Activated naive CD4-positive, alpha-beta T cell treated with anti-CD3 and anti-CD28 coated beads for 36 hours (primary cell): ENCODE data around the gene DNAJC11. TPM values are rescaled to one million over a fixed set of nuclear protein-coding genes. Genes with fewer than 3 reads are reported as not detected.
"Not testable (repeated sequence)": the region's sequence is repeated elsewhere in the genome, so short reads cannot be mapped to it uniquely, and the experiment has no call there.

Experiments used
- CTCF ChIA-PET: fragments of 350-600 bp; sonication (Branson Sonifier 250); formaldehyde crosslinking; loops from one replicate; lab custom pipeline; 2021; ENCODE audit warnings: antibody characterized with exemption; lab: Charles Lee
- DNase-seq: peaks from one replicate; pipeline ENCODE4 v3.0.0-alpha.2; 2020
- H3K27ac Mint-ChIP-seq: one replicate; pipeline ENCODE4 v1.8.0; 2021; ENCODE audit warnings: mild to moderate bottlenecking, mixed read lengths
- H3K27me3 Mint-ChIP-seq: one replicate; pipeline ENCODE4 v1.8.0; 2021; ENCODE audit warnings: low read depth, mixed read lengths
- H3K36me3 Mint-ChIP-seq: one replicate; pipeline ENCODE4 v1.8.0; 2021; ENCODE audit warnings: low read depth, mixed read lengths
- H3K4me1 Mint-ChIP-seq: one replicate; pipeline ENCODE4 v1.8.0; 2021; ENCODE audit warnings: low read depth, mixed read lengths
- H3K4me3 Mint-ChIP-seq: one replicate; pipeline ENCODE4 v1.8.0; 2021; ENCODE audit warnings: mild to moderate bottlenecking, moderate library complexity, mixed read lengths
- H3K9me3 Mint-ChIP-seq: one replicate; pipeline ENCODE4 v1.8.0; 2021; ENCODE audit warnings: mixed read lengths
- intact Hi-C: fragments of 100-400 bp; cut with micrococcal nuclease; formaldehyde crosslinking; loops from one replicate; pipeline ENCODE4 v1.15.1; 2023
- total RNA-seq, 2 experiments: library from RNA; stranded (reverse); gene quantifications; one replicate each; pipeline ENCODE4 v1.2.3, GENCODE V29; 2021

DNAJC11 gene
- total RNA-seq, 2 experiments from 2014 or later: 31.6 to 32.5 TPM

- Mint-ChIP-seq H3K36me3 (peaks cover 21% of the 10 kb centered on the region), H3K4me1 (peaks cover 1% of the 10 kb centered on the region), H3K4me3 (no peak overlapping the region), H3K27ac (no peak overlapping the region), H3K9me3 (no peaks in the 10 kb centered on the region), H3K27me3 (no peaks in the 10 kb centered on the region)
- CTCF ChIA-PET: no interaction called here
- intact Hi-C loops: no loop called here
- no peak for DNase-seq
Observed at GRCh38 chr1:6668503-6668902, 33.1 kb downstream of the DNAJC11 start.

GRCh38 chr1:6667139-6667538, 34.5 kb downstream of the DNAJC11 start:
- Mint-ChIP-seq H3K27ac (no peak overlapping the region), H3K27me3 (no peaks in the 10 kb centered on the region), H3K9me3 (no peaks in the 10 kb centered on the region), H3K4me3 (no peak overlapping the region), H3K36me3 (peaks cover 21% of the 10 kb centered on the region), H3K4me1 (peaks cover 2% of the 10 kb centered on the region)
- CTCF ChIA-PET: no interaction called here
- intact Hi-C loops: no loop called here
- DNase-seq: no peak

GRCh38 chr1:6666696-6667095, 34.9 kb downstream of the DNAJC11 start:
- no peaks in the 10 kb centered on the region for H3K9me3 Mint-ChIP-seq
- no peak overlapping the region for H3K4me3 Mint-ChIP-seq
- H3K36me3 Mint-ChIP-seq: peaks cover 20% of the 10 kb centered on the region
- intact Hi-C loops: no loop called here
- DNase-seq: no peak
- no peaks in the 10 kb centered on the region for H3K27me3 Mint-ChIP-seq
- CTCF ChIA-PET: no interaction called here
- H3K4me1 Mint-ChIP-seq: peaks cover 2% of the 10 kb centered on the region
- H3K27ac Mint-ChIP-seq: no peak overlapping the region

GRCh38 chr1:6662468-6662867, 39.1 kb downstream of the DNAJC11 start:
- CTCF ChIA-PET: interaction anchor here (1.1 kb wide), 1 partner anchor 16 kb away, joined by 4 read pairs; no protein-coding TSS in a partner anchor
- H3K9me3 Mint-ChIP-seq, intact Hi-C loops, DNase-seq, H3K4me1 Mint-ChIP-seq, H3K27me3 Mint-ChIP-seq, H3K27ac Mint-ChIP-seq, H3K4me3 Mint-ChIP-seq: not testable (repeated sequence)
- H3K36me3 Mint-ChIP-seq: peaks cover 16% of the 10 kb centered on the region

- intact Hi-C loops: no loop called here
- peaks cover 13% of the 10 kb centered on the region for H3K36me3 Mint-ChIP-seq
- H3K9me3 Mint-ChIP-seq: no peaks in the 10 kb centered on the region
- H3K27me3 Mint-ChIP-seq: no peaks in the 10 kb centered on the region
- DNase-seq: no peak
- no peak overlapping the region for H3K4me3 Mint-ChIP-seq
- H3K27ac Mint-ChIP-seq: no peak overlapping the region
- H3K4me1 Mint-ChIP-seq: peaks cover 6% of the 10 kb centered on the region
- CTCF ChIA-PET: no interaction called here
Observed at GRCh38 chr1:6660415-6661049, 41.1 kb downstream of the DNAJC11 start.

- intact Hi-C loops: no loop called here
- Mint-ChIP-seq H3K27ac (no peak overlapping the region), H3K4me3 (no peak overlapping the region), H3K4me1 (peaks cover 5% of the 10 kb centered on the region), H3K36me3 (peaks cover 9% of the 10 kb centered on the region), H3K9me3 (no peaks in the 10 kb centered on the region), H3K27me3 (no peaks in the 10 kb centered on the region)
- CTCF ChIA-PET: interaction anchor here (1.0 kb wide), 1 partner anchor 11 kb away, joined by 3 read pairs; no protein-coding TSS in a partner anchor
- DNase-seq: no peak
Observed at GRCh38 chr1:6658359-6659060, 43.1 kb downstream of the DNAJC11 start.

GRCh38 chr1:6657138-6657537, 44.5 kb downstream of the DNAJC11 start:
- no peaks in the 10 kb centered on the region for H3K9me3 Mint-ChIP-seq
- H3K4me1 Mint-ChIP-seq: peaks cover 5% of the 10 kb centered on the region
- no peak overlapping the region for H3K27ac Mint-ChIP-seq
- no peak for DNase-seq
- no peaks in the 10 kb centered on the region for H3K27me3 Mint-ChIP-seq
- no peak overlapping the region for H3K4me3 Mint-ChIP-seq
- peaks cover 7% of the 10 kb centered on the region for H3K36me3 Mint-ChIP-seq
- CTCF ChIA-PET: interaction anchor here (0.6 kb wide), 1 partner anchor 74 kb away, joined by 3 read pairs; no protein-coding TSS in a partner anchor
- intact Hi-C loops: no loop called here

GRCh38 chr1:6653436-6654290, 48.0 kb downstream of the DNAJC11 start:
- no peak overlapping the region for H3K4me3 Mint-ChIP-seq
- H3K27me3 Mint-ChIP-seq: no peaks in the 10 kb centered on the region
- intact Hi-C loops: no loop called here
- no peak overlapping the region for H3K27ac Mint-ChIP-seq
- H3K4me1 Mint-ChIP-seq: peaks cover 3% of the 10 kb centered on the region
- no peak for DNase-seq
- CTCF ChIA-PET: interaction anchor here (0.7 to 1.3 kb wide), 3 partner anchors 8 to 217 kb away, joined by 3 to 6 read pairs (median 3); no protein-coding TSS in a partner anchor
- peaks cover 10% of the 10 kb centered on the region for H3K36me3 Mint-ChIP-seq
- no peaks in the 10 kb centered on the region for H3K9me3 Mint-ChIP-seq

GRCh38 chr1:6652986-6653385, 48.6 kb downstream of the DNAJC11 start:
- Mint-ChIP-seq H3K4me3 (no peak overlapping the region), H3K4me1 (peaks cover 2% of the 10 kb centered on the region), H3K9me3 (no peaks in the 10 kb centered on the region), H3K27ac (no peak overlapping the region), H3K27me3 (no peaks in the 10 kb centered on the region), H3K36me3 (peaks cover 10% of the 10 kb centered on the region)
- CTCF ChIA-PET: no interaction called here
- DNase-seq: no peak
- intact Hi-C loops: no loop called here

GRCh38 chr1:6651909-6652308, 49.7 kb downstream of the DNAJC11 start:
- no peak overlapping the region for H3K4me3 Mint-ChIP-seq
- no peaks in the 10 kb centered on the region for H3K27me3 Mint-ChIP-seq
- intact Hi-C loops: no loop called here
- H3K4me1 Mint-ChIP-seq: no peaks in the 10 kb centered on the region
- no peak overlapping the region for H3K27ac Mint-ChIP-seq
- peaks cover 10% of the 10 kb centered on the region for H3K36me3 Mint-ChIP-seq
- CTCF ChIA-PET: interaction anchor here (0.7 kb wide), 1 partner anchor 213 kb away, joined by 5 read pairs; no protein-coding TSS in a partner anchor
- H3K9me3 Mint-ChIP-seq: no peaks in the 10 kb centered on the region
- no peak for DNase-seq

GRCh38 chr1:6648556-6648955, 53.1 kb downstream of the DNAJC11 start:
- intact Hi-C loops: no loop called here
- Mint-ChIP-seq H3K36me3 (peaks cover 12% of the 10 kb centered on the region), H3K4me3 (no peak overlapping the region), H3K4me1 (no peaks in the 10 kb centered on the region), H3K27me3 (no peaks in the 10 kb centered on the region), H3K9me3 (no peaks in the 10 kb centered on the region), H3K27ac (no peak overlapping the region)
- no peak for DNase-seq
- CTCF ChIA-PET: interaction anchor here (0.5 to 1.8 kb wide), 3 partner anchors 16 to 158 kb away, joined by 3 to 5 read pairs (median 4); no protein-coding TSS in a partner anchor
